Upper lobe of right lung (tissue), 1 donor: ENCODE data around the gene SDS. TPM values are rescaled to one million over a fixed set of nuclear protein-coding genes. Genes with fewer than 3 reads are reported as not detected.
A peak's percentile ranks its signal among the peaks of the same experiment; 100 is the strongest.
"Not testable (repeated sequence)": the region's sequence is repeated elsewhere in the genome, so short reads cannot be mapped to it uniquely, and the experiment has no call there.

Source experiments
- ATAC-seq: fragments of 200-7000 bp; cut with Tn5 transposase; one replicate; pipeline ENCODE4 v1.9.1; 2020; ENCODE audit warnings: mild to moderate bottlenecking, moderate library complexity
- DNase-seq: peaks from one replicate; pipeline ENCODE4 v3.0.0-alpha.2; 2020
- H3K27ac ChIP-seq: fragments of 200-600 bp; one replicate; pipeline ENCODE4 v1.8.0; 2022
- H3K27me3 ChIP-seq: fragments of 200-600 bp; one replicate; pipeline ENCODE4 v1.8.0; 2022; ENCODE audit warnings: mild to moderate bottlenecking
- H3K36me3 ChIP-seq: fragments of 200-600 bp; one replicate; pipeline ENCODE4 v1.8.0; 2022
- H3K4me1 ChIP-seq: fragments of 200-600 bp; one replicate; pipeline ENCODE4 v1.8.0; 2022
- H3K4me3 ChIP-seq: fragments of 200-600 bp; one replicate; pipeline ENCODE4 v1.8.0; 2022; ENCODE audit warnings: mild to moderate bottlenecking
- H3K9me3 ChIP-seq: fragments of 200-600 bp; one replicate; pipeline ENCODE4 v1.8.0; 2022
- intact Hi-C: fragments of 100-400 bp; cut with DNase I; formaldehyde crosslinking; loops from one replicate; pipeline ENCODE4 v1.11.0; 2022
- total RNA-seq: library from RNA; stranded (reverse); fragmentation: NEBNext Ultra II Directional; extraction: Animal tissue kit (Norgen Biotek cat#: 25700); gene quantifications from one replicate; pipeline ENCODE4 v1.2.1, GENCODE V29; 2021
- TF ChIP-seq, protein P1 (sequence below): fragments of 200-600 bp; IDR thresholded peaks from one replicate; pipeline ENCODE4 v1.8.0; 2022; ENCODE audit warnings: antibody characterized with exemption
- donor health status: DM: no; HTN: yes; CAD: no; lungs with severe emphysema.

Gene SDS
- total RNA-seq, 1 donor from 2014 or later: 2.4 TPM

DNA sequence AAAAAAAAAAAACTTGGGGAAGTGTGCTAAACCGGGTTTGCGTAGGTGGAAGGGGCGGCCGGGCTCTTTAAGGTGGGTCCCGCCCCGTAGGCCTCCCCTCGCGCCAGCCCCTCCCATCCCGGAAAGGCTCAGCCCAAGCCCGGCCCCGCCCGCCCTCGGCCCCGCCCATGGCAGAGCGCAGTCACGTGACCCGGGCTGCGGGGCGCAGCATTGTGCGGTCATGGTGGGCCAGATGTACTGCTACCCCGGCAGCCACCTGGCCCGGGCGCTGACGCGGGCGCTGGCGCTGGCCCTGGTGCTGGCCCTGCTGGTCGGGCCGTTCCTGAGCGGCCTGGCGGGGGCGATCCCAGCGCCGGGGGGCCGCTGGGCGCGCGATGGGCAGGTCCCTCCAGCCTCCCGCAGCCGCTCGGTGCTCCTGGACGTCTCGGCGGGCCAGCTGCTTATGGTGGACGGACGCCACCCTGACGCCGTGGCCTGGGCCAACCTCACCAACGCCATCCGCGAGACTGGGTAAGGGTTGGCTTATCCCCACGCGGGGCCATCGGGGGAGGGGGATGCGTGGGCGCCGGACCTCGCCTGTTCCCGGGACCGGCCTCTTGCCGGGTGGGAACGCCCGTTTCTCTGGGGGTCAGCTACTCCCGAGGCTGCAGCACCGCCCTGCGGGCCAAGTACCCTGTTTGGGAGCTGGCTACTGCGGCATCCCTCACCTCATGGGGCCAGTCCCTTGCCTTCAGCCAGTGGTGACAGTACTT is 45.1 kb downstream of the SDS start, which contains the start of gene PLBD2:
PLBD2 (plus strand) TSS at position 207 of the 752 bp plus-strand sequence; CDS start at position 221, 14 bp downstream.
- intact Hi-C loops: no loop called here
- Histone ChIP-seq H3K27ac (peak within 1 kb of the TSS; percentile 80), H3K36me3 (no peaks in the 10 kb centered on the region), H3K4me3 (peak within 1 kb of the TSS; percentile 87), H3K4me1 (peaks cover 13% of the 10 kb centered on the region), H3K27me3 (no peaks in the 10 kb centered on the region), H3K9me3 (no peaks in the 10 kb centered on the region)
- peak; percentile 98 for ATAC-seq
- TF ChIP-seq, protein P1, sequence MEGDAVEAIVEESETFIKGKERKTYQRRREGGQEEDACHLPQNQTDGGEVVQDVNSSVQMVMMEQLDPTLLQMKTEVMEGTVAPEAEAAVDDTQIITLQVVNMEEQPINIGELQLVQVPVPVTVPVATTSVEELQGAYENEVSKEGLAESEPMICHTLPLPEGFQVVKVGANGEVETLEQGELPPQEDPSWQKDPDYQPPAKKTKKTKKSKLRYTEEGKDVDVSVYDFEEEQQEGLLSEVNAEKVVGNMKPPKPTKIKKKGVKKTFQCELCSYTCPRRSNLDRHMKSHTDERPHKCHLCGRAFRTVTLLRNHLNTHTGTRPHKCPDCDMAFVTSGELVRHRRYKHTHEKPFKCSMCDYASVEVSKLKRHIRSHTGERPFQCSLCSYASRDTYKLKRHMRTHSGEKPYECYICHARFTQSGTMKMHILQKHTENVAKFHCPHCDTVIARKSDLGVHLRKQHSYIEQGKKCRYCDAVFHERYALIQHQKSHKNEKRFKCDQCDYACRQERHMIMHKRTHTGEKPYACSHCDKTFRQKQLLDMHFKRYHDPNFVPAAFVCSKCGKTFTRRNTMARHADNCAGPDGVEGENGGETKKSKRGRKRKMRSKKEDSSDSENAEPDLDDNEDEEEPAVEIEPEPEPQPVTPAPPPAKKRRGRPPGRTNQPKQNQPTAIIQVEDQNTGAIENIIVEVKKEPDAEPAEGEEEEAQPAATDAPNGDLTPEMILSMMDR: no peak
- DNase-seq: peak; percentile 97

DNA sequence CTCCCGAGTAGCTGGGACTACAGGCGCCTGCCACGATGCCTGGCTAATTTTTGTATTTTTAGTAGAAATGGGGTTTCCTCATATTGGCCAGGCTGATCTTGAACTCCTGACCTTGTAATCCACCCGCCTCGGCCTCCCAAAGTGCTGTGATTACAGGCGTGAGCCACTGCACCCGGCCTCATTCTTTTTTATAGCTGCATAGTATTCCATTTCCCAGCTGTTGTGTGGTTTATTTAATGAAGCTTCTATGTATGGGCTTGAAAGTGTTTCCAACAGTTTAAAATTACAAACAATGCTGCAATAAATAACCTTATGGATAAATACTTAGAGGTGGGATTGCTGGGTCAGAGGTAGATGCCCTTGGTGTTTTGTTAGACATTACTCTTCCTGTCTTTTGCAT is 49.5 kb downstream of the SDS start:
- ATAC-seq, H3K4me3 ChIP-seq, intact Hi-C loops, H3K27me3 ChIP-seq, DNase-seq, H3K27ac ChIP-seq, H3K4me1 ChIP-seq, H3K36me3 ChIP-seq, H3K9me3 ChIP-seq: not testable (repeated sequence)

DNA sequence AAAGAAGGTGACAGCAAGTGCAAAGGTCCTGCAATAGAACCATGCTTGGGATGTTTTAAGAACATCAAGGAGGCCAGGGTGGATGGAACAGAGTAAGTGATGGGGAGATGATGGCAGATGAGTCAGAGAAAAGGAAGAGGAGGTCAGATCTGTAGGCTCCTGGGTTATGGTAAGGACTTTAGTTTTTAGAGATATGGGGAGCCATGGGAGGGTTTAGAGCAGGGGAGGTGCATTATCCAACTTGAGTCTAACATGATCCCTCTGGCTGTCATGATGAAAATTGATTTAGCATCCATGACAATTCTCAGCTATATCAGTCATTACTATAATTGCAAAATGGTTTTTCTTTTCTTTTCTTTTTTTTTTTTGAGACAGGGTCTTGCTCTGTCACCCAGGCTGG is 52.6 kb downstream of the SDS start:
- Histone ChIP-seq H3K27me3 (no peaks in the 10 kb centered on the region), H3K4me1 (no peaks in the 10 kb centered on the region), H3K36me3 (no peaks in the 10 kb centered on the region), H3K9me3 (no peaks in the 10 kb centered on the region), H3K27ac (no peak overlapping the region), H3K4me3 (no peak overlapping the region)
- ATAC-seq: no peak
- intact Hi-C loops: no loop called here
- TF ChIP-seq, protein P1: no peak
- DNase-seq: no peak

DNA sequence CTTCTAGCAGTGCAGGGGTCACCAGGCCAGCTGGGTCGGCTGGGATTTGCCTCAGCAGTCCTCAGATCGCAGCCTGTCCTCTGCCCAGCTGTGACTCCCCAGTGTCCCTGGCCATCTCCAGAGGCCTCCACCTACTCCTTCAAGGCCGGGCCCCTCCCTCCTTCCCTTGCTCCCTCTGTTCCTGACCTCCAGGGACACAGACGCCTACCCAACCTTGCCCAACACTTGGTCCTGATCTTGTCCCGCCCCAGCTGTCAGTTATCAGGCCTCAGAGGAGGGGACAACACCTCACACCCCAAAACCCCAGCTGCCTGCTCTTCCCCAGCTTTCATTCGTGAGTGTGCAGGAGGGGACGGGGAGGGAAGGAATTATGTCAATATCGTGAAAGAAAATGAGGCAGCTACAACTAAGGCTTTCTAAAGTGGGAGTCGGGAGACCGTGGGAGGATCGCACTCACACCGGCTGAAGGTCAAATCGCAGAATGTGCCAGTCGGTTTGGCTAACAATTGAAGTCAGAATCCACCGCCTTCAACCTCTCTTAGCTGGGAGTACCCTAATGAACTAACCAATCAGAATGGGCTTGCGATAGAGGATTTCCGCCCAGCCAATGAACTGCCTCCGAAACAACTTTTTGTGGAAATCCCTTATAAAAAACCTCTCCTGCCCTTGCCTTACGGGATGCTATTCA is 54.7 kb downstream of the SDS start:
- no peak overlapping the region for H3K4me3 ChIP-seq
- H3K4me1 ChIP-seq: no peaks in the 10 kb centered on the region
- ATAC-seq (peak; percentile 21), DNase-seq (no peak)
- no peak overlapping the region for H3K27ac ChIP-seq
- H3K36me3 ChIP-seq: no peaks in the 10 kb centered on the region
- TF ChIP-seq, protein P1: no peak
- H3K27me3 ChIP-seq: no peaks in the 10 kb centered on the region
- H3K9me3 ChIP-seq: no peaks in the 10 kb centered on the region
- intact Hi-C loops: no loop called here

DNA sequence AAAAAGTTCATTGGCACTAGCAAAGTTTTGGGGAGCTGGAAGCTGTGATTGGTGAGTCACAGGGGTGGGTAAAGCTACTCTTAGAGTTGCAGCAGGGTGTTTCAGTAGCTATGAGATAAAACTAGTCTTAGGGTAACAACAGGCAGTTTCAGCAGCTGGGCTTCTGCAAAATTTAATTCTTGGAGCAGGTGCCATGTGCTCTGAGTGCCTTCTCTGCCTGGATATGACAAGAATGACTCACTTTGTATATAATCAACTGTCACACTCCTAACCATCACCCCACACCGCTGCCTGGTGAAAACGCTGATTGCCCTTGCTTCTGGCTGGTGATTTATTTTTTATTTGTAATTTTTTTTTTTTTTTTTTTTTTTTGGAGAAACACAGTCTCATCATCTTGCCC is 55.8 kb downstream of the SDS start:
- intact Hi-C loops: no loop called here
- TF ChIP-seq, protein P1: no peak
- no peak overlapping the region for H3K27ac ChIP-seq
- H3K4me3 ChIP-seq: no peak overlapping the region
- no peak for ATAC-seq
- no peaks in the 10 kb centered on the region for H3K9me3 ChIP-seq
- H3K4me1 ChIP-seq: no peaks in the 10 kb centered on the region
- H3K27me3 ChIP-seq: no peaks in the 10 kb centered on the region
- no peak for DNase-seq
- no peaks in the 10 kb centered on the region for H3K36me3 ChIP-seq

DNA sequence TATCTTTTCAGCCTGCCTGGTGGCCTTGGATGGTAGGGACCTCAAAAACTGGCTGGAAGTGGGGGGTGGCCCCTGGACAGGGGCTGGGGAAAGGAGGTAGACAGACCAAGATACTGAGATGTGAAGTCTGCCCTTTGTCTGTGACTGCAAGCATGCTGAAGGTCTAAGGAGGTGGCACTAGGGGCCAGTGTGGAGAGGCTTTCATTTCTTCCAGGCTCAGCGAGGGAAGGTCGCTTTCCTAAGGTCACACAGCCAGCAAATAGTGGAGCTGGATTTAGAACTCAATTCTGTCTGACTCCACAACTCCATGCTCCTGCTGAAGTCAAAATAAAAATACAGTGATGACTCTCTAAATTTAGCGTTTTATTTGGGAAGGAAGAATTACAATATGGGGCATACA is 56.6 kb downstream of the SDS start:
- no peak overlapping the region for H3K27ac ChIP-seq
- ATAC-seq (no peak), DNase-seq (no peak)
- TF ChIP-seq, protein P1: no peak
- H3K4me3 ChIP-seq: no peak overlapping the region
- H3K4me1 ChIP-seq: no peaks in the 10 kb centered on the region
- H3K36me3 ChIP-seq: no peaks in the 10 kb centered on the region
- intact Hi-C loops: no loop called here
- H3K9me3 ChIP-seq: no peaks in the 10 kb centered on the region
- no peaks in the 10 kb centered on the region for H3K27me3 ChIP-seq
